ENCODE measurements around the gene CYTIP.

CYTIP gene

GRCh38 chr2:157460897-157461296, 17.0 kb upstream of the CYTIP start:
- DNase-seq: no peak

GRCh38 chr2:157460384-157460837, 16.5 kb upstream of the CYTIP start:
- DNase-seq: no peak

- no peak for DNase-seq
These were observed 15.6 kb upstream of the CYTIP start for GRCh38 chr2:157459486-157459885.

GRCh38 chr2:157447741-157448140, 3.9 kb upstream of the CYTIP start:
- DNase-seq: no peak

GRCh38 chr2:157447031-157447430, 3.1 kb upstream of the CYTIP start:
- DNase-seq: no peak

GRCh38 chr2:157444641-157445040, 752 bp upstream of the CYTIP start:
- peak; percentile 41 for DNase-seq

GRCh38 chr2:157443090-157443489, 799 bp downstream of the CYTIP start:
- no peak for DNase-seq

- DNase-seq: no peak
These were observed 1.3 kb downstream of the CYTIP start for GRCh38 chr2:157442636-157443035.

GRCh38 chr2:157442191-157442590, 1.7 kb downstream of the CYTIP start:
- DNase-seq: no peak

- DNase-seq: no peak
These were observed 2.8 kb downstream of the CYTIP start for GRCh38 chr2:157441072-157441454.

GRCh38 chr2:157440404-157441071, 3.4 kb downstream of the CYTIP start:
- DNase-seq: no peak

- no peak for DNase-seq
These were observed 4.1 kb downstream of the CYTIP start for GRCh38 chr2:157439824-157440186.

GRCh38 chr2:157438863-157439823, 4.7 kb downstream of the CYTIP start:
- no peak for DNase-seq

GRCh38 chr2:157433394-157433793, 10.5 kb downstream of the CYTIP start:
- no peak for DNase-seq

GRCh38 chr2:157432475-157433106, 11.3 kb downstream of the CYTIP start:
- DNase-seq: no peak

GRCh38 chr2:157431176-157431575, 12.7 kb downstream of the CYTIP start:
- DNase-seq: no peak

GRCh38 chr2:157428500-157429175, 15.3 kb downstream of the CYTIP start:
- DNase-seq: no peak

- no peak for DNase-seq
These were observed 16.0 kb downstream of the CYTIP start for GRCh38 chr2:157427922-157428303.

- DNase-seq: no peak
These were observed 16.6 kb downstream of the CYTIP start for GRCh38 chr2:157427003-157427921.

GRCh38 chr2:157426477-157426994, 17.4 kb downstream of the CYTIP start:
- no peak for DNase-seq

- DNase-seq: no peak
These were observed 19.5 kb downstream of the CYTIP start for GRCh38 chr2:157424374-157424773.

- peak; percentile 28 for DNase-seq
These were observed 21.9 kb downstream of the CYTIP start for GRCh38 chr2:157421964-157422363.

Measured in activated T-cell treated with anti-CD3 and anti-CD28 coated beads, Interleukin-2, amount 50 U/mL, for 1 hour (primary cell).